ENCODE data around the gene RAB13.

Gene RAB13

GRCh38 chr1:153933955-153934354 is 52.2 kb downstream of the RAB13 start:
- Histone ChIP-seq H3K27me3 (no peaks in the 10 kb centered on the region), H3K36me3 (peaks cover 41% of the 10 kb centered on the region), H3K4me1 (peaks cover 5% of the 10 kb centered on the region; the same call in 1 of the 2 replicates), H3K9me3 (no peaks in the 10 kb centered on the region), H3K4me3 (ENCODE audit: low read depth, low read length) (no peak overlapping the region)
- no peak for DNase-seq
- no peak for TF ChIP-seq CTCF (IDR thresholded peaks at IDR 0.05; ENCODE audit: low read depth, low read length)

- no peak for TF ChIP-seq CTCF (IDR thresholded peaks at IDR 0.05; ENCODE audit: low read depth, low read length)
- Histone ChIP-seq H3K4me3 (ENCODE audit: low read depth, low read length) (no peak overlapping the region), H3K27me3 (no peaks in the 10 kb centered on the region), H3K9me3 (no peaks in the 10 kb centered on the region), H3K4me1 (peaks cover 10% of the 10 kb centered on the region; the same call in 1 of the 2 replicates), H3K36me3 (peaks cover 41% of the 10 kb centered on the region)
- no peak for DNase-seq
These were observed 52.7 kb downstream of the RAB13 start for GRCh38 chr1:153933430-153933829.

- TF ChIP-seq CTCF (IDR thresholded peaks at IDR 0.05; ENCODE audit: low read depth, low read length): no peak
- Histone ChIP-seq H3K9me3 (no peaks in the 10 kb centered on the region), H3K27me3 (no peaks in the 10 kb centered on the region), H3K4me1 (peaks cover 12% of the 10 kb centered on the region; the same call in 1 of the 2 replicates), H3K36me3 (peaks cover 36% of the 10 kb centered on the region), H3K4me3 (ENCODE audit: low read depth, low read length) (no peak overlapping the region)
- DNase-seq: no peak
These were observed 53.7 kb downstream of the RAB13 start for GRCh38 chr1:153932156-153933131.
